CD8-positive, alpha-beta memory T cell (primary cell): ENCODE results near the gene EDC3. TPM values are rescaled to one million over a fixed set of nuclear protein-coding genes. Genes with fewer than 3 reads are reported as not detected.
A peak's percentile ranks its signal among the peaks of the same experiment; 100 is the strongest.

ENCODE experiments used
- CTCF ChIA-PET: fragments of 350-600 bp; sonication (Branson Sonifier 250); formaldehyde crosslinking; loops from one replicate; lab custom pipeline; 2021; ENCODE audit warnings: antibody characterized with exemption; lab: Charles Lee
- POLR2A ChIA-PET: fragments of 350-600 bp; sonication (Branson Sonifier 250); formaldehyde crosslinking; loops from one replicate; lab custom pipeline; 2021; ENCODE audit warnings: antibody characterized with exemption; lab: Charles Lee
- DNase-seq, 5 donors: peaks; one replicate each; pipeline versions ENCODE4 v3.0.0 to v3.0.0-alpha.2; 2020 to 2022; ENCODE audit warnings: mixed read lengths in 1 of 5
- H3K27ac ChIP-seq: one replicate; pipeline ENCODE4 v1.7.0; 2013; ENCODE audit warnings: low read depth, mild to moderate bottlenecking, low read length, moderate library complexity
- H3K27me3 ChIP-seq: 2 replicates; pipeline ENCODE4 v1.7.0; 2013; ENCODE audit warnings: low read length, mild to moderate bottlenecking; ENCODE audit not compliant: insufficient read depth, poor library complexity, severe bottlenecking
- H3K36me3 ChIP-seq: 2 replicates; pipeline ENCODE4 v1.7.0; 2013; ENCODE audit warnings: mild to moderate bottlenecking, low read length, moderate library complexity; ENCODE audit not compliant: insufficient read depth
- H3K4me1 ChIP-seq: 2 replicates; pipeline ENCODE4 v1.7.0; 2013; ENCODE audit warnings: mild to moderate bottlenecking, low read length, moderate library complexity; ENCODE audit not compliant: insufficient read depth
- H3K4me3 ChIP-seq: 2 replicates; pipeline ENCODE4 v1.7.0; 2013; ENCODE audit warnings: mild to moderate bottlenecking, low read length
- H3K9me3 ChIP-seq: 2 replicates; pipeline ENCODE4 v1.7.0; 2013; ENCODE audit warnings: mild to moderate bottlenecking, low read length
- H3K27ac Mint-ChIP-seq, 8 donors: one replicate each; pipeline ENCODE4 v1.8.0; 2020 to 2021; ENCODE audit warnings: mixed read lengths in 8 of 8, mild to moderate bottlenecking in 6 of 8, inconsistent platforms in 3 of 8, moderate library complexity in 3 of 8
- H3K27me3 Mint-ChIP-seq, 2 donors: one replicate each; pipeline ENCODE4 v1.8.0; 2020 to 2021; ENCODE audit warnings: mixed read lengths in 2 of 2, mild to moderate bottlenecking in 1 of 2, moderate library complexity in 1 of 2
- H3K36me3 Mint-ChIP-seq, 3 donors: one replicate each; pipeline ENCODE4 v1.8.0; 2020 to 2021; ENCODE audit warnings: mixed read lengths in 3 of 3, inconsistent platforms in 1 of 3, mild to moderate bottlenecking in 1 of 3
- H3K4me1 Mint-ChIP-seq, 3 donors: one replicate each; pipeline ENCODE4 v1.8.0; 2020 to 2021; ENCODE audit warnings: mixed read lengths in 3 of 3, inconsistent platforms in 1 of 3, mild to moderate bottlenecking in 1 of 3
- H3K4me3 Mint-ChIP-seq, 7 donors: one replicate each; pipeline ENCODE4 v1.8.0; 2020 to 2021; ENCODE audit warnings: mixed read lengths in 7 of 7, mild to moderate bottlenecking in 6 of 7, moderate library complexity in 4 of 7, inconsistent platforms in 2 of 7
- H3K9me3 Mint-ChIP-seq, 5 donors: one replicate each; pipeline ENCODE4 v1.8.0; 2020 to 2022; ENCODE audit warnings: mixed read lengths in 5 of 5, mild to moderate bottlenecking in 3 of 5, moderate library complexity in 2 of 5, inconsistent platforms in 1 of 5
- polyA plus RNA-seq: library from polyadenylated mRNA; unstranded; fragments of 300-500 nt; fragmentation: Illumina TruSeq; gene quantifications from one replicate; pipeline ENCODE4 v1.2.3, GENCODE V29; 2021
- total RNA-seq, 2 experiments: library from RNA; stranded (reverse); gene quantifications; one replicate each; pipeline ENCODE4 v1.2.3, GENCODE V29; 2021

Gene EDC3
- total and polyA plus RNA-seq, 3 experiments from 2014 or later = 29.9 to 52.0 (median 50.9) TPM

DNA sequence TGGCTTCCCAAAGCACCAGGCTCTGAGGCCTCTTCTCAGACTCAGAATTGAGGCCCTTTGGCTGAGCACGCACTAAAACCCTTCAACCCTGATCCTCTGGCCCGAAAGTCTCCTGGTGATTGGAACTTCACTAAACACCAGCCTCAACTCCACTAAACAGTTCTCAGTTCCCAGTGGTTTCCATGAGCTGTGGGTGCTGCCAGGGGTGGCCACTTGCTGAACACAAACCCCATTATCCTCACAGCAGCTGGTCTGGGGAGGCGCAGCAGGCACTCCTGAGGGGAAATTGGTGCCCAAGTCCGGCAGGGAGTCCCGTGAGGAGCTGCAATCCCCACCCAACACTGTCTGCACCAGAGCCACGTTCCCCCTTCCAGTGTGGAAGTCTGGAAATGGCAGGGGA lies 84.0 kb downstream of the EDC3 start:
- Mint-ChIP-seq H3K27me3 (no peaks in the 10 kb centered on the region), H3K4me3 (no peak overlapping the region), H3K4me1 (peaks cover 6 to 14% (median 6%) of the 10 kb centered on the region in 3 donors), H3K27ac (peak overlapping the region in 1 of 8 donors; percentile 6), H3K9me3 (no peaks in the 10 kb centered on the region), H3K36me3 (peaks cover 0 to 10% (median 0%) of the 10 kb centered on the region in 3 donors)
- CTCF ChIA-PET = interaction anchor here (2.2 kb wide), 1 partner anchor 10 kb away, joined by 5 read pairs; no protein-coding TSS in a partner anchor
- Histone ChIP-seq H3K9me3 (no peaks in the 10 kb centered on the region), H3K4me1 (peaks cover 4% of the 10 kb centered on the region), H3K27me3 (no peaks in the 10 kb centered on the region), H3K36me3 (no peaks in the 10 kb centered on the region), H3K27ac (no peak overlapping the region), H3K4me3 (no peak overlapping the region)
- DNase-seq = no peak
- POLR2A ChIA-PET = no interaction called here

DNA sequence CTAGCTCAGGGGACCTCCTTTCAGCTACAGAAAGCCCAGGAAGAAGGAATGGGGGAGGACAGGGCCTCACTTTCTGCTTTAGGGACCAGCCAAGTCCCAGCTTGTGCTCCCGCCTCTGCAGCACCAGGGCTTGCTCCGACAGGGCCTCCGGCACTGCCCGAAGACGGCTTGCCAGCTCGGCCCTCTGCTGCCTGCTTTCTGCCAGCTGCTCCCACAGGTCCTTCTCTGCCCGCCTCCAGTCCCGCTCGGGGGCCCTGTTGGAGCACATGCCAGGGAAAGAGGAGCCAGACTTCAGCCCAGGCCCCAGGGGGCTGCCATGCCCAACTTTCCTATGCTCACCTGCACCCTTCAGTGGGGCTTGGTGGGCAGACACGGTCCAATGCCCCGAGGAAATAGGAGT lies 84.5 kb downstream of the EDC3 start:
- Mint-ChIP-seq H3K4me1 (peaks cover 1 to 9% (median 1%) of the 10 kb centered on the region in 3 donors), H3K4me3 (no peak overlapping the region), H3K36me3 (peaks cover 0 to 7% (median 0%) of the 10 kb centered on the region in 3 donors), H3K9me3 (no peaks in the 10 kb centered on the region), H3K27ac (peak overlapping the region in 2 of 8 donors; percentile 17 to 43), H3K27me3 (no peaks in the 10 kb centered on the region)
- H3K4me3 ChIP-seq = no peak overlapping the region
- ChIA-PET POLR2A (no interaction called here), CTCF (interaction anchor here (1.0 to 2.2 kb wide), 2 partner anchors 10 to 188 kb away, joined by 3 to 5 read pairs; no protein-coding TSS in a partner anchor)
- no peaks in the 10 kb centered on the region for H3K9me3 ChIP-seq
- no peaks in the 10 kb centered on the region for H3K27me3 ChIP-seq
- no peaks in the 10 kb centered on the region for H3K4me1 ChIP-seq
- no peaks in the 10 kb centered on the region for H3K36me3 ChIP-seq
- DNase-seq = no peak
- no peak overlapping the region for H3K27ac ChIP-seq

DNA sequence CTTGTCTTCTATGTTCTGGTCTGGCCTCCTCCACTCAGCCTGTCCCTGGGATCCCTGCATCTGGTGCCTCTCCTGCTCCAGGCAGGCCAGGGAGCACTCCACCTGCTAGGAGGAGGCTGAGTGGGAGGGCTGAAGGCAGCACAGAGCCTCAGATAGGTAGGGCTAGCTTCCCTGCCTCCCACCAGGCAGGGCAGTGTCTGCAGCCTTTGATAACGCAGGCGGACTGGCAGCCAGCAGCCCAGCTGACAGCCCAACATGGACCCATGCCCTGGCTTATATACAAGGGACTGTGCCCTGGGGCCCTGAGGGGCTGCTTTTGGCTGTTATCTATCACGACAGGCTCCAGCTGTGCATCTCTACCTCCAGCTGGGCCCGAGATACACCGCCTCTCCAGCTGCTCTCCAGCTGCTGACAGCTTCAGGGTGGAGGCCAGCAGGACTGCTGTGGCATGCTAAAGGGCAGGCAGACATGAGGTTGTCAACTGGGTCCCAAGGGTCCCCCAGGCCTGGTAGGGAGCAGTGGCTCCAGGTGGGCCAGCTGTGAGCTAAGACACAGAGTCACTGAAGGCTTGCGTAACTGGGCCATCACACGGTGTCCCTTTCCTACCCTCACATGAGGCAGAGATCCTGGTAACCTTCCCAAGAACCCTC lies 85.4 kb downstream of the EDC3 start:
- Mint-ChIP-seq H3K9me3 (no peaks in the 10 kb centered on the region), H3K4me3 (no peak overlapping the region), H3K4me1 (peaks cover 0 to 7% (median 0%) of the 10 kb centered on the region in 3 donors), H3K36me3 (peaks cover 0 to 4% (median 0%) of the 10 kb centered on the region in 3 donors), H3K27ac (no peak overlapping the region), H3K27me3 (no peaks in the 10 kb centered on the region)
- CTCF ChIA-PET = interaction anchor here (1.0 kb wide), 1 partner anchor 189 kb away, joined by 3 read pairs; no protein-coding TSS in a partner anchor
- no peaks in the 10 kb centered on the region for H3K36me3 ChIP-seq
- DNase-seq = no peak
- no peaks in the 10 kb centered on the region for H3K9me3 ChIP-seq
- no peak overlapping the region for H3K27ac ChIP-seq
- POLR2A ChIA-PET = no interaction called here
- no peaks in the 10 kb centered on the region for H3K4me1 ChIP-seq
- no peak overlapping the region for H3K4me3 ChIP-seq
- no peaks in the 10 kb centered on the region for H3K27me3 ChIP-seq

DNA sequence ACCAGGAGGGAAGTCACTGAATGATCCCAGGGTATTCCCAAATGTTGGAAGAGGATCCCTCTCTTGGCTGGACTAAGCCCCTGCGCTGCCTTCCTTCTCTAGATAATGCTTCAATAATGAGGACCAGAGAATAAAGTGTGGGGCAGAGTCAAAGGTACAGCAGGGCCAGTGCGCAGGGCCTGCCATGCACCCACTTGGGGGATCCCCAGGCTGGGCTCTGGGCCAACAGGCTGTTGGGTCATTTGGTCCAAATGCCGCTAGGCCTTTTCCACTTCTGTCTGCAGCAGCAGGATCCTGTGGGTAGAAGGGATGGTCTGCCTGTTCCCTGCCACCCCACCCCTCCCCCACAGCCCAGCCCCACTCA lies 85.9 kb downstream of the EDC3 start:
- CTCF ChIA-PET = no interaction called here
- no peaks in the 10 kb centered on the region for H3K27me3 Mint-ChIP-seq
- H3K4me3 Mint-ChIP-seq = no peak overlapping the region
- no peak for DNase-seq
- Histone ChIP-seq H3K36me3 (no peaks in the 10 kb centered on the region), H3K9me3 (no peaks in the 10 kb centered on the region), H3K4me3 (no peak overlapping the region), H3K4me1 (no peaks in the 10 kb centered on the region), H3K27ac (no peak overlapping the region), H3K27me3 (no peaks in the 10 kb centered on the region)
- H3K4me1 Mint-ChIP-seq = peaks cover 0 to 7% (median 0%) of the 10 kb centered on the region in 3 donors
- no peaks in the 10 kb centered on the region for H3K9me3 Mint-ChIP-seq
- H3K36me3 Mint-ChIP-seq = peaks cover 0 to 2% (median 0%) of the 10 kb centered on the region in 3 donors
- no peak overlapping the region for H3K27ac Mint-ChIP-seq
- POLR2A ChIA-PET = interaction anchor here (1.3 kb wide), 1 partner anchor 52 kb away, joined by 4 read pairs; no protein-coding TSS in a partner anchor

DNA sequence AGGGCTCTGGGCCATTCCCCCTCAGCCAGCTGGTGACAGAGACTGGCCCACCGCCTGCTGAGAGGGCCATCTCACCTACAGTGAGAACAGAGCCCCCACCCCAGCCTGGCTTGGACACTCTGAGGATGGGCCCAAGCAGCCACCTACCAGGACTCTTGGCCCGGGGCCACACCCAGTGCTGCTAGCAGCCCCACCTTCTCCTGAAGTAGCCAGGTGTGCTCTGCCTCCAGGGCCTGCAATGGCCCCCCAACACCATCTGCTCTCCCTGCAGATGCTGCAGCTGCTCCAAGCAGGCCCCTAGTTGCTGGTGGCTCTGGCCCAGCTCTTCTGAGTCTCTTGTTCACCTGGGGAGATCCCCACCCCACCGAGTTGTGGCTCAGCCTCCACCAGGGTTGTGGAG lies 87.0 kb downstream of the EDC3 start:
- H3K9me3 ChIP-seq = no peaks in the 10 kb centered on the region
- no peak overlapping the region for H3K27ac ChIP-seq
- no peaks in the 10 kb centered on the region for H3K4me1 ChIP-seq
- H3K27me3 ChIP-seq = no peaks in the 10 kb centered on the region
- no peak overlapping the region for H3K27ac Mint-ChIP-seq
- H3K4me3 Mint-ChIP-seq = no peak overlapping the region
- H3K36me3 ChIP-seq = no peaks in the 10 kb centered on the region
- H3K27me3 Mint-ChIP-seq = no peaks in the 10 kb centered on the region
- H3K4me1 Mint-ChIP-seq = peaks cover 0 to 5% (median 0%) of the 10 kb centered on the region in 3 donors
- ChIA-PET POLR2A (interaction anchor here (1.3 kb wide), 1 partner anchor 51 kb away, joined by 4 read pairs; no protein-coding TSS in a partner anchor), CTCF (no interaction called here)
- H3K36me3 Mint-ChIP-seq = no peaks in the 10 kb centered on the region
- H3K4me3 ChIP-seq = no peak overlapping the region
- no peaks in the 10 kb centered on the region for H3K9me3 Mint-ChIP-seq
- DNase-seq = no peak

DNA sequence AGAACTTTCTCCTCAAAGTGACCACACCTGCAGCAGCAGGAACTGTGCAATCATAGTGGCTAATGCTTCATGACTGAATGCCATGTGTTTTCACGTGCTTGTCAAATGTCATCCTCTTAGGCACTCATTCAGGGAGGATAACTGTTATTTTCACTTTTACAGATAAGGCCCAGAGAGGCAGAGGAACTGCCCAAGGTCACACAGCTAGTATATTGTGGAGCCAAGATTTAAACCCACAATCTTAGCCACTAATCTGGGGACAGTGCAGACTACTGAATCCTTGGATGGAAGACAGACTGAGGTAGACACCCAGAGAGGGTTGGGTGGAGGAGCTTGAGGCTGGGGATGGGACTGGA lies 90.1 kb downstream of the EDC3 start:
- POLR2A ChIA-PET = no interaction called here
- Mint-ChIP-seq H3K36me3 (no peaks in the 10 kb centered on the region), H3K27me3 (no peaks in the 10 kb centered on the region), H3K4me1 (no peaks in the 10 kb centered on the region), H3K4me3 (no peak overlapping the region), H3K9me3 (no peaks in the 10 kb centered on the region), H3K27ac (peak overlapping the region in 1 of 8 donors; percentile 85)
- no peaks in the 10 kb centered on the region for H3K4me1 ChIP-seq
- CTCF ChIA-PET = no interaction called here
- no peaks in the 10 kb centered on the region for H3K36me3 ChIP-seq
- H3K9me3 ChIP-seq = no peaks in the 10 kb centered on the region
- no peak overlapping the region for H3K4me3 ChIP-seq
- H3K27ac ChIP-seq = no peak overlapping the region
- H3K27me3 ChIP-seq = no peaks in the 10 kb centered on the region
- DNase-seq = no peak

DNA sequence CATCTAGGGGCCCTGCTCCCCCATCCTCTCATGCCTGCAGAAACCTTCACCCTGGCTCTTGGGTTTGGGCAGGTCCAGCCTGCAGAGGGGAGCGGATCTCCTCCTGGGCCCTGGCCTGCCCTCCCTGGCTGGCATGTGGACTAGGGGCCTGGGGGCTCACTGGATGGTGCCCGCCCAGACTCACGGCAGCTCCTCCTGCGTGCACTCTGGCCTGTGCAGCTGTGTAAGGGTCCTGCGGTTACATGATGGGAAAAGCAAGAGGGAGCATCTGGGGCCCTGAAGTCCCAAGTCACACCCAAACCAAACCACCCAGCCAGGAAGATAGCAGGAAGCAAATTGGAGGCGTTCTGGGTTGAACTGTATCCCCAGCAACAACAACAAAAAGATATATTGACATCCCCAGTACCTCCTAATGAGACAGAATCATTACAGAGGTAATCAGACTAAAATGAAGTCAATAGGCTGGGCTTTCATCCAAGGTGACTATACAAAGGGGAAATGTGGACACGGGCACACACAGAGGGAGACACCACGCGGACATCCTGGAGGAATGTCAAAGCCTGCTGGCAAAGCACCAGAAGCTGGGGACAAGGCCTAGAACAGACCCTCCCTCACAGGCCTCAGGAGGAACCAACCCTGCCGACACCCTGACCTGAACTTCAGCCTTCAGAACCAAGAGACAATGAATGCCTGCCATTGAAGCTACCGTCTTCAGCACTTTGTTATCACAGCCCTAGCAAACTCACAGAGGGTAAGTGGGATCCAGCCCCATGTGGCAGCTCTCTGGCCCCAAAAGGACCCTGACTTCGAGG lies 90.6 kb downstream of the EDC3 start:
- CTCF ChIA-PET = no interaction called here
- H3K4me1 ChIP-seq = no peaks in the 10 kb centered on the region
- Mint-ChIP-seq H3K27me3 (no peaks in the 10 kb centered on the region), H3K27ac (peak overlapping the region in 1 of 8 donors; percentile 85), H3K4me1 (no peaks in the 10 kb centered on the region), H3K9me3 (no peaks in the 10 kb centered on the region), H3K4me3 (no peak overlapping the region), H3K36me3 (no peaks in the 10 kb centered on the region)
- H3K4me3 ChIP-seq = no peak overlapping the region
- POLR2A ChIA-PET = no interaction called here
- no peak for DNase-seq
- H3K27ac ChIP-seq = no peak overlapping the region
- no peaks in the 10 kb centered on the region for H3K9me3 ChIP-seq
- H3K27me3 ChIP-seq = no peaks in the 10 kb centered on the region
- no peaks in the 10 kb centered on the region for H3K36me3 ChIP-seq
